NT2/D1 (cell line): ENCODE data around the gene FOXD4L6.
"Not testable (repeated sequence)": the region's sequence is repeated elsewhere in the genome, so short reads cannot be mapped to it uniquely, and the experiment has no call there.

Source experiments
- YY1 ChIP-seq: IDR thresholded peaks from 2 replicates; pipeline ENCODE4 v1.6.1; 2011; ENCODE audit not compliant: insufficient read length, insufficient read depth
- ZNF274 ChIP-seq: IDR thresholded peaks from 2 replicates; pipeline ENCODE4 v1.6.1; 2011; ENCODE audit warnings: mild to moderate bottlenecking, low read depth, low read length

GRCh38 chr9:41119719-41120118 lies 8.8 kb downstream of the FOXD4L6 start:
- TF ChIP-seq ZNF274, YY1: not testable (repeated sequence)
